Measurements from ENCODE around the gene PHEX.
A peak's percentile ranks its signal among the peaks of the same experiment; 100 is the strongest.

Gene PHEX

GRCh38 chrX:22024577-22024976 lies 7.5 kb upstream of the PHEX start:
- no peaks in the 10 kb centered on the region for H3K27me3 Mint-ChIP-seq
- DNase-seq (no peak), ATAC-seq (replicated peaks) (no peak)
- H3K9me3 Mint-ChIP-seq = no peaks in the 10 kb centered on the region
- no peak overlapping the region for H3K4me3 Mint-ChIP-seq
- H3K27ac Mint-ChIP-seq = no peak overlapping the region
- H3K4me1 Mint-ChIP-seq = peaks cover 6 to 21% of the 10 kb centered on the region in 2 donors
- H3K36me3 Mint-ChIP-seq = peaks cover 0 to 2% of the 10 kb centered on the region in 2 donors

GRCh38 chrX:22025751-22026150 lies 6.4 kb upstream of the PHEX start:
- no peak for DNase-seq
- Mint-ChIP-seq H3K27me3 (no peaks in the 10 kb centered on the region), H3K27ac (no peak overlapping the region), H3K4me1 (peaks cover 8 to 24% of the 10 kb centered on the region in 2 donors), H3K4me3 (no peak overlapping the region), H3K36me3 (peaks cover 0 to 2% of the 10 kb centered on the region in 2 donors), H3K9me3 (no peaks in the 10 kb centered on the region)
- ATAC-seq (replicated peaks) = no peak

- Mint-ChIP-seq H3K27ac (no peak overlapping the region), H3K9me3 (no peaks in the 10 kb centered on the region), H3K36me3 (no peaks in the 10 kb centered on the region), H3K27me3 (no peaks in the 10 kb centered on the region), H3K4me1 (peaks cover 8 to 26% of the 10 kb centered on the region in 2 donors), H3K4me3 (no peak overlapping the region)
- no peak for DNase-seq
- ATAC-seq (replicated peaks) = no peak
Observed at GRCh38 chrX:22026731-22027130, 5.4 kb upstream of the PHEX start.

DNA sequence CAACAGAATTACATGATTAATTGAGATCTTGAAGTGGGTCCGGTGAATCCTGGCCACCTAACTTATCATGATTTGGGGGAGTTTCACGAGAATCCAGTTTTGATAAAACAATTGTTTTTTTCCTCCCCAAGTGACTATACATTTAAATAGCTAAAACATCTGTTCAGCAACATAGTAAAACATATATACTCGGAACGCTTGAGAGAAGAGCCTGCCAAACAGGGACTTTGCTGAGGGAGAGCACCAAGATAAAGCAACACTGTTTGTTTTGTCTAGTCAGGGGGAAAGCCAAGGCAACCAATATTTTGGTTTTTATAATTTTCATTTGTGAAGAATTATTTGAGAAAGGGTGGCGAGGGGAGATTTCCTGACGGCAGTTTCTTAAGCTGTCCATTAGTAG lies 381 bp downstream of the PHEX start:
- Mint-ChIP-seq H3K27ac (peak overlapping the region; percentile 60), H3K27me3 (no peaks in the 10 kb centered on the region), H3K4me3 (peak overlapping the region; percentile 23 to 78), H3K9me3 (no peaks in the 10 kb centered on the region), H3K4me1 (peaks cover 11 to 38% of the 10 kb centered on the region in 2 donors), H3K36me3 (no peaks in the 10 kb centered on the region)
- DNase-seq (no peak), ATAC-seq (replicated peaks) (no peak)

- peaks cover 3% of the 10 kb centered on the region in 2 donors for H3K36me3 Mint-ChIP-seq
- peaks cover 11 to 39% of the 10 kb centered on the region in 2 donors for H3K4me1 Mint-ChIP-seq
- H3K27ac Mint-ChIP-seq = no peak overlapping the region
- H3K4me3 Mint-ChIP-seq = peak overlapping the region in 1 of 2 donors; percentile 78
- H3K27me3 Mint-ChIP-seq = no peaks in the 10 kb centered on the region
- ATAC-seq (replicated peaks) = no peak
- no peaks in the 10 kb centered on the region for H3K9me3 Mint-ChIP-seq
- no peak for DNase-seq
Observed at GRCh38 chrX:22033818-22034217, 1.7 kb downstream of the PHEX start.

GRCh38 chrX:22035236-22035635 lies 3.1 kb downstream of the PHEX start:
- no peaks in the 10 kb centered on the region for H3K9me3 Mint-ChIP-seq
- peak overlapping the region in 1 of 2 donors; percentile 64 for H3K4me3 Mint-ChIP-seq
- H3K4me1 Mint-ChIP-seq = peaks cover 5 to 39% of the 10 kb centered on the region in 2 donors
- no peak overlapping the region for H3K27ac Mint-ChIP-seq
- ATAC-seq (replicated peaks) = no peak
- no peak for DNase-seq
- no peaks in the 10 kb centered on the region for H3K27me3 Mint-ChIP-seq
- peaks cover 3 to 9% of the 10 kb centered on the region in 2 donors for H3K36me3 Mint-ChIP-seq

DNA sequence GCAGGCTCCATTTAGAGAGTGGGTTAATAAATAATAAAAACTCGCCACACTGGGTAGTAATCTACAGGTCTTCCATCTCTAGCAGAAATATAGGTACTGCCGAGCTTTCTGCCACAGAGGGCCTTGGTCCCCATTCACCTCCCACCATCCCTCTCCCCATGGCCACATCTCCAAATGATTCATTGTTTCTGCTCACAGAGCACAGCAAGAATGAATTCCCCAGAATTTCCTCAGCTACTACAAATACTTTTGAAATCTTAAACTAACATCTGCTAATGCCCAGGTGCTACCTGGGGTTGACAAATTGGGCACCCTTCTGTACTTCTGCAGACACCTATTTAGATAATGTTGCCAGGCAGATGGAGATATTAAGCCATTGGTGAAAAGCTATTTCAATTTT lies 5.1 kb downstream of the PHEX start:
- ATAC-seq (replicated peaks) (peak; percentile 57 to 65), DNase-seq (no peak)
- Mint-ChIP-seq H3K4me1 (peaks cover 4 to 45% of the 10 kb centered on the region in 2 donors), H3K27me3 (no peaks in the 10 kb centered on the region), H3K9me3 (no peaks in the 10 kb centered on the region), H3K27ac (no peak overlapping the region), H3K36me3 (peaks cover 3 to 17% of the 10 kb centered on the region in 2 donors), H3K4me3 (peak overlapping the region in 1 of 2 donors; percentile 57)

DNA sequence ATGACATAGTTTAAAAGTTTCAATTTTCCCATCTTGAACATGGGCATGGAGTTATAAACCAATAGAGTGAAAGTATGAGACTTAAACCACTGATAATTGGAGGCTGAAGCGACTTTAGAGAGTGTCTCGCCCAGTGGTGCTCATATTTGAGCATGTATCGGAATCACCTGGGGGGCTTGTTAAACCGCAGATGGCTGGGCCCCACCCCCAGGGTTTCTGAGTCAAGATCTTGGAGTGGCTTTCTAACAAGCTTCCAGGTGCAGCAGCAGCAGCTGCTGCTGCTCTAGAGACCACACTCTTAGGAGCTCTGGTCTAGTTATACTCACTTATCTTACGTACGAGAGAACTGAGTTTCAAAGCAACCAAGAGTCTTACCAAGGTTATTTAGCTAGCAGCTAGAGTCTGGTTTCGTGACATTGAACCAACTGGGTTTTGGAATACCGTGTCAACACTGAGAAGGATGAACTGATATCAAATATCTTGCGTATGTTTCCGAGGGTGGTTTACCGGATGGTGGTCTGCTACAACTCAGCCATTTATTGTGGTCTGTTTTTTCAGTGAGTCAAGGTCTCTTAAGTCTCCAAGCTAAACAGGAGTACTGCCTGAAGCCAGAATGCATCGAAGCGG lies 5.9 kb downstream of the PHEX start:
- H3K4me3 Mint-ChIP-seq = peak overlapping the region in 1 of 2 donors; percentile 47
- no peaks in the 10 kb centered on the region for H3K9me3 Mint-ChIP-seq
- no peaks in the 10 kb centered on the region for H3K27me3 Mint-ChIP-seq
- peaks cover 3 to 17% of the 10 kb centered on the region in 2 donors for H3K36me3 Mint-ChIP-seq
- H3K27ac Mint-ChIP-seq = no peak overlapping the region
- H3K4me1 Mint-ChIP-seq = peaks cover 3 to 39% of the 10 kb centered on the region in 2 donors
- DNase-seq (no peak), ATAC-seq (replicated peaks) (no peak)

GRCh38 chrX:22039541-22039940 lies 7.4 kb downstream of the PHEX start:
- Mint-ChIP-seq H3K4me3 (no peak overlapping the region), H3K27ac (no peak overlapping the region), H3K9me3 (no peaks in the 10 kb centered on the region), H3K36me3 (peaks cover 3 to 17% of the 10 kb centered on the region in 2 donors), H3K27me3 (no peaks in the 10 kb centered on the region), H3K4me1 (peaks cover 3 to 39% of the 10 kb centered on the region in 2 donors)
- DNase-seq (no peak), ATAC-seq (replicated peaks) (no peak)

DNA sequence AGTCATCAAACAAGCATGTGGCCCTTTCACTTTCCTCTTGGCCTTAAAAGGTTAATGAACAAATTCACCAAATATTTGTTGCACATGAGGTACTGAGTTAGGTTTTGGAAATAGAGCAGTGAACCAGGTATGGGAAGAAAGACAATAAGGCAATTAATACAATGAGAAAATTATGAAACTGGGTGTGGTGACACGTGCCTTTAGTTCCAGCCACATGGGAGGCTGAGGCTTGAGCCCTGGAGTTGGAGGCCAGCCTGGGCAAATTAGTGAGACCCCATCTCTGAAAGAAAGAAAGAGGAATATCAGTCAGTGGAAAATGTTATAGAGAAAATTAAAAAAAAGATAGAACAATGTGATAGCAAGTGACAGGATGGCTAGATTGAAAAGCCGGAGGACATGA lies 8.1 kb downstream of the PHEX start:
- ATAC-seq (replicated peaks) (no peak), DNase-seq (no peak)
- no peaks in the 10 kb centered on the region for H3K27me3 Mint-ChIP-seq
- peak overlapping the region in 1 of 2 donors; percentile 1 for H3K4me3 Mint-ChIP-seq
- H3K27ac Mint-ChIP-seq = no peak overlapping the region
- H3K4me1 Mint-ChIP-seq = peaks cover 3 to 34% of the 10 kb centered on the region in 2 donors
- H3K9me3 Mint-ChIP-seq = no peaks in the 10 kb centered on the region
- peaks cover 3 to 17% of the 10 kb centered on the region in 2 donors for H3K36me3 Mint-ChIP-seq

GRCh38 chrX:22041907-22042530 lies 9.9 kb downstream of the PHEX start:
- ATAC-seq (replicated peaks) (no peak), DNase-seq (no peak)
- H3K4me3 Mint-ChIP-seq = no peak overlapping the region
- H3K27ac Mint-ChIP-seq = no peak overlapping the region
- H3K27me3 Mint-ChIP-seq = no peaks in the 10 kb centered on the region
- H3K4me1 Mint-ChIP-seq = peaks cover 3 to 32% of the 10 kb centered on the region in 2 donors
- H3K36me3 Mint-ChIP-seq = peaks cover 3 to 20% of the 10 kb centered on the region in 2 donors
- no peaks in the 10 kb centered on the region for H3K9me3 Mint-ChIP-seq

DNA sequence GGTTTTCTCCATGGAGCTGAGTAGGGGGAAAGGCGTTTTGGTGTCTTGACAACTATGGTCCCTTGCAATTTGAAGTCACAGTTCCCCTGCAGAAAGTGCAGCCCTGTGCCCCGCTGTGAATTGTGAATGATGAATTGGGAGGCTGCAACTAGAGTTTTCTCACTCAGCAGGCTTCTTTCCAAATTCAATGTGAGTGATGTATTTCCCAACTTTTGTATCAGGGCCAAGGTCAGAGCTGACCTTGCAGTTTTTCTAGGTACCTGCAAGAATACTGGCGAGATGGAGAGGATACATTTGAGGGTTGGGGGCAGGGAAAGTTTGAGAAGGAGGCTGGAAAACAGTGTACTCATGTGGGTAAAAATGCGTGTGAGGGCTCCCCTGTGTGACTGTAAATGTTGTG lies 11.7 kb downstream of the PHEX start:
- Mint-ChIP-seq H3K27me3 (no peaks in the 10 kb centered on the region), H3K27ac (no peak overlapping the region), H3K4me1 (peaks cover 0 to 21% of the 10 kb centered on the region in 2 donors), H3K9me3 (no peaks in the 10 kb centered on the region), H3K4me3 (no peak overlapping the region), H3K36me3 (peaks cover 0 to 17% of the 10 kb centered on the region in 2 donors)
- no peak for DNase-seq
- ATAC-seq (replicated peaks) = no peak

DNA sequence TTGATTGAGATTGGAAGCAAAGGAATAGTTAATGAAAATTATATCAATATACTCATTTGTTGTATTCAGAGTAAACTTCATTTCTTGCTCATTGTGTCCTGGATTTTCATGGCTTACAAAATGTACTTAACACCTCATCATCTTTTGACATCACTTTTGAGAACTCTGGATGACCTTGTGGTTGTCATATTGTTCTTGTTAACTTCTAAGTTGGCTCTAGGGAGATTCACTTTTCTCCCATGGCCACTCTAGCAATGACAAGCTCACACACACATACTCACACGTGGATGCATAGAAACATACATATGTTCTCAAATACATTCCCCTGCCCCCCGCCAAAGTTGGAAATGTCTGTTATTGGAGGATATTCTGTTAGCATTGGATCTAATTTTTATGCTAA lies 15.3 kb downstream of the PHEX start:
- Mint-ChIP-seq H3K27ac (no peak overlapping the region), H3K4me3 (no peak overlapping the region), H3K4me1 (no peaks in the 10 kb centered on the region)

GRCh38 chrX:22053481-22053880 lies 21.4 kb downstream of the PHEX start:
- peaks cover 10 to 21% of the 10 kb centered on the region in 2 donors for H3K4me1 Mint-ChIP-seq
- no peak overlapping the region for H3K4me3 Mint-ChIP-seq
- DNase-seq (no peak), ATAC-seq (replicated peaks) (no peak)
- H3K27ac Mint-ChIP-seq = no peak overlapping the region
- peaks cover 4 to 6% of the 10 kb centered on the region in 2 donors for H3K9me3 Mint-ChIP-seq
- peaks cover 12 to 14% of the 10 kb centered on the region in 2 donors for H3K36me3 Mint-ChIP-seq
- no peaks in the 10 kb centered on the region for H3K27me3 Mint-ChIP-seq

More for the DNA sequence above, 15.3 kb downstream of the PHEX start:
- no peak for DNase-seq
- no peaks in the 10 kb centered on the region for H3K9me3 Mint-ChIP-seq
- H3K36me3 Mint-ChIP-seq = peaks cover 0 to 5% of the 10 kb centered on the region in 2 donors
- no peak for ATAC-seq (replicated peaks)
- H3K27me3 Mint-ChIP-seq = no peaks in the 10 kb centered on the region

DNA sequence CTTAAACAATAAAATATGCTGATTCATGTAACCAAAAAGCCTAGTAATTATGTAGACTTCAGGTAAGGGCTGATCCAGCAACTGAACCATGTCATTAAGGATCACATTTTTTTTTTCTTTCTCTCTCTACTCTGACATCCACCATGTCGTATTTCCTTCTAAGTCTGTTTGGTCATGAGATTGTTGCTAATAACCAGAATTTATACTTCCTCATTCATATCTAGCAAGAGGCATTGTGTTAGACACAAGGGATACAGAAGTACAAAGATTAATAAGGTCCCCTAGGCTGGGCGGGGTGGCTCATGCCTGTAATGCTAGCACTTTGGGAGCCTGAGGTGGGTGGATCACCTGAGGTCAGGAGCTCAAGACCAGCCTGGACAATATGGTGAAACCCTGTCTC lies 24.1 kb downstream of the PHEX start:
- Mint-ChIP-seq H3K4me1 (peaks cover 22 to 47% of the 10 kb centered on the region in 2 donors), H3K4me3 (peak overlapping the region in 1 of 2 donors; percentile 25)
- peak; percentile 68 to 71 for ATAC-seq (replicated peaks)

More for the DNA sequence above, 24.1 kb downstream of the PHEX start:
- H3K9me3 Mint-ChIP-seq = peaks cover 4 to 6% of the 10 kb centered on the region in 2 donors
- H3K27me3 Mint-ChIP-seq = no peaks in the 10 kb centered on the region
- H3K36me3 Mint-ChIP-seq = peaks cover 12 to 14% of the 10 kb centered on the region in 2 donors
- H3K27ac Mint-ChIP-seq = peak overlapping the region; percentile 80
- peak; percentile 24 for DNase-seq

All from stimulated activated naive B cell treated with anti-CD40 and anti-IgM and Interleukin-4, amounts not matched to agents 10 μg/mL and 1 μg/mL and 100 μg/mL, for 72 hours (primary cell).